ENCODE measurements around the gene LATS2. TPM values are rescaled to one million over a fixed set of nuclear protein-coding genes. Genes with fewer than 3 reads are reported as not detected.

The LATS2 gene
- total RNA-seq, 1 donor from 2014 or later, result 58.3 TPM

DNA sequence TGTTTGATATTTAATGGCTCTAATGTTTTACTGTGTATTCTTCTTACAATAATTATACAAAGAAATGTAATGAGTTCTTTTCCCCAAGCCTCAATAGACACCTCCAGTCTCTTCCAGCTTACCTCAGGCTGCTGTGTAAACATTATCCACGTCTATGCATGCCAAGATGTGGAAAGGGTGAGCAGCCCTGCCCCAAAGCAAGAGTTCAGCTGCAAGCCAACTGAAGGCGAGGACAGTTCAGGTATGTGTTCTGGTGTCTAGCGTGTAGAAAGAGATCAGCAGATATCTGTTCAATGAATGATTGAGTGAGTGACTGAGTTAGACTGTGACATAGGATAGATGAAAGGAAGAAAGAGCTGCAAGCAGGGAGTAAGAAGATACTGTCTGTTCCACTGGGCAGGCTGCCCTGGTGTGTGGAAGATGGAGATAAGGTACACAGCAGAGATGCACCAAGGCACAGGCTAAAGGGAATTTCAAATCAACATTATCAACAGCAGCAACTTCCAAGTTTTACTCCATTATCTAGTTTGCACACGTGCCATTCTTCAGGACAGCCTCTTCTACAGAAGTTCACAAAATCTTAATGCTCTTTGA, 66.0 kb downstream of the LATS2 start:
- Mint-ChIP-seq H3K27me3 (ENCODE audit: unreplicated experiment) (no peaks in the 10 kb centered on the region), H3K4me3 (ENCODE audit: unreplicated experiment) (no peak overlapping the region), H3K36me3 (ENCODE audit: unreplicated experiment) (peaks cover 30% of the 10 kb centered on the region), H3K4me1 (ENCODE audit: unreplicated experiment) (peaks cover 38% of the 10 kb centered on the region), H3K9me3 (ENCODE audit: unreplicated experiment) (no peaks in the 10 kb centered on the region), H3K27ac (ENCODE audit: unreplicated experiment) (peak overlapping the region; percentile 21)
- TF ChIP-seq CTCF (IDR thresholded peaks at IDR 0.05), result no peak
- no peak for DNase-seq (ENCODE audit: extremely low spot score, unreplicated experiment)

DNA sequence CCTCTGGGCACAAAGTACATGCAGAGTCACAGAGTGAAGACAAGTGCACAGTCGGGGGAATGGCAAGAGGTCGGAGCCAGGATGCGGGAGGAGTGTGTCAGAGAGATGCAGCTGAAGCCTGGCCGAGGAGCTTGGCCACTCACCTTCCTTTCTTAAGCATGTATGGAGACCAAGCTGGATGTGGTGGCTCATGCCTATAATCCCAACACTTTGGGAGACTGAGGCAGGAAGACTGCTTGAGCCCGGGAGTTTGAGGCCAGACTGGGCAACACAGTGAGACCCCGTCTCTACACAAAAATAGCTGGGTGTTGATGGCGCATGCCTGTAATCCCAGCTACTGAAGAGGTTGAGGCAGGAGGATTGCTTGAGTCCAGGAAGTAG, 67.0 kb downstream of the LATS2 start:
- TF ChIP-seq CTCF (IDR thresholded peaks at IDR 0.05), result no peak
- DNase-seq (ENCODE audit: extremely low spot score, unreplicated experiment), result no peak
- Mint-ChIP-seq H3K9me3 (ENCODE audit: unreplicated experiment) (no peaks in the 10 kb centered on the region), H3K27me3 (ENCODE audit: unreplicated experiment) (no peaks in the 10 kb centered on the region), H3K4me3 (ENCODE audit: unreplicated experiment) (no peak overlapping the region), H3K4me1 (ENCODE audit: unreplicated experiment) (peaks cover 38% of the 10 kb centered on the region), H3K27ac (ENCODE audit: unreplicated experiment) (peak overlapping the region; percentile 5), H3K36me3 (ENCODE audit: unreplicated experiment) (peaks cover 34% of the 10 kb centered on the region)

GRCh38 chr13:20993661-20994440, 67.5 kb downstream of the LATS2 start:
- DNase-seq (ENCODE audit: extremely low spot score, unreplicated experiment), result no peak
- peaks cover 33% of the 10 kb centered on the region for H3K4me1 Mint-ChIP-seq (ENCODE audit: unreplicated experiment)
- TF ChIP-seq CTCF (IDR thresholded peaks at IDR 0.05), result no peak
- peak overlapping the region; percentile 5 for H3K27ac Mint-ChIP-seq (ENCODE audit: unreplicated experiment)
- no peaks in the 10 kb centered on the region for H3K27me3 Mint-ChIP-seq (ENCODE audit: unreplicated experiment)
- no peak overlapping the region for H3K4me3 Mint-ChIP-seq (ENCODE audit: unreplicated experiment)
- no peaks in the 10 kb centered on the region for H3K9me3 Mint-ChIP-seq (ENCODE audit: unreplicated experiment)
- H3K36me3 Mint-ChIP-seq (ENCODE audit: unreplicated experiment), result peaks cover 34% of the 10 kb centered on the region

DNA sequence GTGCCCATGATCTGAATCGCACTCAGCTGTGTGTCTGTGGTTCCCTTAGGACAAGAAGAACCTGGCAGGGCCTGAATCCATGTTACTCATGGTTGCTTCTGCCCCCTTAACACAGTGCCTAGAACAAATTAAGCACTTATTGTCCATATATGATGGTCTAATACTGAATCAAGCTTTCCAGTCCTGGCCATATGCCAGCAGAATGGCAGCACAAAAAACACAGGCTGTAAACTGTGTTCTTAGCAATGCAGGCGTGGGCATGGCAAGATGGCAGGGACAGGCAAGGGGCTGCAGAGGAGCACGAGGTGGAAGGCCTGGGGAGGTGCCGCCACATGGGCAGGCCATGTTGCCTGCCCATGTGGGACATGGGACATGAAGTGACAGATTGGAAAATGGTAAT, 68.2 kb downstream of the LATS2 start:
- Mint-ChIP-seq H3K4me1 (ENCODE audit: unreplicated experiment) (peaks cover 31% of the 10 kb centered on the region), H3K36me3 (ENCODE audit: unreplicated experiment) (peaks cover 34% of the 10 kb centered on the region), H3K9me3 (ENCODE audit: unreplicated experiment) (no peaks in the 10 kb centered on the region), H3K27ac (ENCODE audit: unreplicated experiment) (no peak overlapping the region), H3K27me3 (ENCODE audit: unreplicated experiment) (no peaks in the 10 kb centered on the region), H3K4me3 (ENCODE audit: unreplicated experiment) (no peak overlapping the region)
- no peak for DNase-seq (ENCODE audit: extremely low spot score, unreplicated experiment)
- no peak for TF ChIP-seq CTCF (IDR thresholded peaks at IDR 0.05)

GRCh38 chr13:20991741-20992520, 69.5 kb downstream of the LATS2 start:
- no peak for TF ChIP-seq CTCF (IDR thresholded peaks at IDR 0.05)
- H3K27ac Mint-ChIP-seq (ENCODE audit: unreplicated experiment), result no peak overlapping the region
- no peaks in the 10 kb centered on the region for H3K9me3 Mint-ChIP-seq (ENCODE audit: unreplicated experiment)
- peaks cover 35% of the 10 kb centered on the region for H3K36me3 Mint-ChIP-seq (ENCODE audit: unreplicated experiment)
- peaks cover 18% of the 10 kb centered on the region for H3K4me1 Mint-ChIP-seq (ENCODE audit: unreplicated experiment)
- no peak for DNase-seq (ENCODE audit: extremely low spot score, unreplicated experiment)
- no peak overlapping the region for H3K4me3 Mint-ChIP-seq (ENCODE audit: unreplicated experiment)
- no peaks in the 10 kb centered on the region for H3K27me3 Mint-ChIP-seq (ENCODE audit: unreplicated experiment)

Measured in osteocyte (in vitro differentiated cells).